Panc1 (cell line): Measurements from ENCODE around the gene RABGAP1L. TPM values are rescaled to one million over a fixed set of nuclear protein-coding genes. Genes with fewer than 3 reads are reported as not detected.

ENCODE experiments used
- ATAC-seq: fragments of 200-7000 bp; cut with Tn5 transposase; 2 replicates; pipeline ENCODE4 v1.9.1; 2020; ENCODE audit warnings: mild to moderate bottlenecking, moderate library complexity
- BruUV-seq: library from RNA; stranded (reverse); fragments of 400-500 nt; replicated peaks from 2 replicates; lab custom pipeline; 2021; lab: Mats Ljungman, UMichigan
- CTCF ChIA-PET: fragments of 300-600 bp; sonication (Branson Sonifier 250); formaldehyde crosslinking; loops from one replicate; lab custom pipeline; 2022; ENCODE audit warnings: antibody characterized with exemption; lab: Charles Lee
- POLR2A ChIA-PET: fragments of 300-600 bp; sonication (Branson Sonifier 250); formaldehyde crosslinking; loops from one replicate; lab custom pipeline; 2022; ENCODE audit warnings: antibody characterized with exemption; lab: Charles Lee
- DNase-seq: peaks from one replicate; pipeline ENCODE4 v3.0.0-alpha.2; 2010; ENCODE audit warnings: low read depth, low spot score
- H3K27ac ChIP-seq: 2 replicates; pipeline ENCODE4 v1.5.1; 2011; ENCODE audit warnings: mild to moderate bottlenecking, low read length, inconsistent platforms
- H3K27me3 ChIP-seq: fragments of 200-500 bp; sonication (Bioruptor generic); 2 replicates; pipeline ENCODE4 v1.6.0; 2014; ENCODE audit warnings: low read length, inconsistent platforms; ENCODE audit not compliant: control insufficient read depth, insufficient read depth
- H3K36me3 ChIP-seq: fragments of 200-500 bp; sonication (Bioruptor generic); 2 replicates; pipeline ENCODE4 v1.5.1; 2014; ENCODE audit warnings: inconsistent platforms, mild to moderate bottlenecking, low read length, moderate library complexity; ENCODE audit not compliant: control insufficient read depth, insufficient read depth
- H3K4me1 ChIP-seq: 2 replicates; pipeline ENCODE4 v1.5.1; 2011; ENCODE audit warnings: inconsistent platforms, mild to moderate bottlenecking, low read length, moderate library complexity; ENCODE audit not compliant: control insufficient read depth, insufficient read depth
- H3K4me3 ChIP-seq, 2 experiments: 2 replicates each; pipeline ENCODE4 v1.5.1; 2011 to 2012; ENCODE audit warnings: low read depth in 2 of 2, low read length in 2 of 2, mild to moderate bottlenecking in 2 of 2, inconsistent platforms in 1 of 2, moderate library complexity in 1 of 2
- H3K9me3 ChIP-seq: fragments of 200-500 bp; sonication (Bioruptor generic); 2 replicates; pipeline ENCODE4 v1.5.1; 2014; ENCODE audit warnings: low read depth, mild to moderate bottlenecking, inconsistent platforms, low read length, moderate library complexity; ENCODE audit not compliant: control insufficient read depth, insufficient read depth
- CTCF ChIP-seq: fragments of 450-650 bp; IDR thresholded peaks from 2 replicates; pipeline ENCODE4 v1.5.1; 2017; ENCODE audit warnings: mild to moderate bottlenecking
- POLR2AphosphoS5 ChIP-seq: IDR thresholded peaks from 2 replicates; pipeline ENCODE4 v1.6.1; 2012; ENCODE audit warnings: mild to moderate bottlenecking, low read depth, low read length, moderate library complexity
- REST ChIP-seq, 2 experiments: IDR thresholded peaks; 2 replicates each; pipeline ENCODE4 v1.6.1; 2011 to 2012; ENCODE audit warnings: low read depth in 2 of 2, control low read depth in 1 of 2, low read length in 1 of 2, mild to moderate bottlenecking in 1 of 2, moderate library complexity in 1 of 2; ENCODE audit not compliant: insufficient read depth in 1 of 2
- SIN3A ChIP-seq: IDR thresholded peaks from 2 replicates; pipeline ENCODE4 v1.6.1; 2012; ENCODE audit warnings: low read depth, mild to moderate bottlenecking, low read length, moderate library complexity, borderline replicate concordance; ENCODE audit not compliant: insufficient read depth
- TCF7L2 ChIP-seq: IDR thresholded peaks from 2 replicates; pipeline ENCODE4 v1.6.1; 2011; ENCODE audit warnings: mild to moderate bottlenecking, low read depth, low read length, inconsistent platforms
- in situ Hi-C: cut with HindIII; loops from 2 replicates; pipeline ENCODE4 v1.10.0; 2016; ENCODE audit warnings: low sequenced_read_pairs, low pct_unique_long_range_greater_than_20kb
- intact Hi-C: fragments of 100-400 bp; cut with micrococcal nuclease; formaldehyde crosslinking; loops from one replicate; pipeline ENCODE4 v1.10.0; 2022; ENCODE audit not compliant: unreplicated experiment
- total RNA-seq: library from RNA; stranded (reverse); gene quantifications from one replicate; pipeline ENCODE4 v1.2.1, GENCODE V29; 2021; ENCODE audit not compliant: unreplicated experiment

RABGAP1L gene
- total RNA-seq, 1 experiment from 2014 or later = 37.0 TPM

GRCh38 chr1:174149216-174149615 is 10.1 kb upstream of the RABGAP1L start:
- POLR2A ChIA-PET = no interaction called here

GRCh38 chr1:174150499-174150898 is 8.8 kb upstream of the RABGAP1L start:
- H3K27me3 ChIP-seq = no peaks in the 10 kb centered on the region
- TF ChIP-seq TCF7L2 (no peak), POLR2AphosphoS5 (no peak), CTCF (no peak), SIN3A (no peak), REST (IDR thresholded peaks at IDR 0.05; ENCODE audit: insufficient read depth in 1 of 2, low read depth in 2 of 2, low read length in 1 of 2) (no peak)
- ATAC-seq = no peak
- no peak for DNase-seq
- no peak overlapping the region for H3K27ac ChIP-seq
- intact Hi-C loops (no loop called here), in situ Hi-C loops (no loop called here)
- CTCF ChIA-PET = no interaction called here
- POLR2A ChIA-PET = no interaction called here
- no peaks in the 10 kb centered on the region for H3K36me3 ChIP-seq
- H3K9me3 ChIP-seq = no peaks in the 10 kb centered on the region
- BruUV-seq = no TSS peak
- no peaks in the 10 kb centered on the region for H3K4me1 ChIP-seq
- no peak overlapping the region for H3K4me3 ChIP-seq

More at GRCh38 chr1:174149216-174149615, 10.1 kb upstream of the RABGAP1L start:
- DNase-seq (no peak), ATAC-seq (no peak)
- intact Hi-C loops (no loop called here), in situ Hi-C loops (no loop called here)
- Histone ChIP-seq H3K4me3 (no peak overlapping the region), H3K36me3 (no peaks in the 10 kb centered on the region), H3K9me3 (no peaks in the 10 kb centered on the region), H3K27ac (no peak overlapping the region), H3K4me1 (no peaks in the 10 kb centered on the region), H3K27me3 (no peaks in the 10 kb centered on the region)
- no peak for TF ChIP-seq CTCF
- no peak for TF ChIP-seq SIN3A
- no peak for TF ChIP-seq TCF7L2
- no peak for TF ChIP-seq POLR2AphosphoS5
- TF ChIP-seq REST (IDR thresholded peaks at IDR 0.05; ENCODE audit: insufficient read depth in 1 of 2, low read depth in 2 of 2, low read length in 1 of 2) = no peak
- no TSS peak for BruUV-seq
- CTCF ChIA-PET = no interaction called here
